A673 (cell line): ENCODE results near the gene PTGDS. TPM values are rescaled to one million over a fixed set of nuclear protein-coding genes. Genes with fewer than 3 reads are reported as not detected.

Source experiments
- BruUV-seq: library from RNA; stranded (reverse); fragments of 400-500 nt; replicated peaks from 2 replicates; lab custom pipeline; 2021; lab: Mats Ljungman, UMichigan
- CTCF ChIA-PET: fragments of 300-600 bp; sonication (Branson Sonifier 250); formaldehyde crosslinking; loops from one replicate; lab custom pipeline; 2022; ENCODE audit warnings: antibody characterized with exemption; lab: Charles Lee
- POLR2A ChIA-PET: fragments of 300-600 bp; sonication (Branson Sonifier 250); formaldehyde crosslinking; loops from one replicate; lab custom pipeline; 2022; ENCODE audit warnings: antibody characterized with exemption; ENCODE audit not compliant: low non-redundant PET; lab: Charles Lee
- DNase-seq: peaks from one replicate; pipeline ENCODE4 v3.0.0-alpha.2; 2015; ENCODE audit warnings: low spot score
- H3K27ac ChIP-seq: fragments of 200-600 bp; sonication (generic); 2 replicates; pipeline ENCODE4 v1.5.1; 2016; ENCODE audit warnings: mixed run types, low read depth, mild to moderate bottlenecking, mixed read lengths, antibody characterized with exemption, low read length; ENCODE audit not compliant: poor library complexity, severe bottlenecking
- H3K27me3 ChIP-seq: fragments of 200-600 bp; sonication (generic); replicated peaks from 2 replicates; pipeline ENCODE4 v1.6.1; 2017; ENCODE audit warnings: mixed run types, low read depth, mild to moderate bottlenecking, mixed read lengths, antibody characterized with exemption, low read length; ENCODE audit not compliant: insufficient read depth, poor library complexity
- H3K36me3 ChIP-seq: fragments of 200-600 bp; sonication (generic); 2 replicates; pipeline ENCODE4 v1.6.1; 2016; ENCODE audit warnings: mixed run types, mild to moderate bottlenecking, mixed read lengths, antibody characterized with exemption, low read length; ENCODE audit not compliant: insufficient read depth, poor library complexity, severe bottlenecking
- H3K4me1 ChIP-seq: fragments of 200-600 bp; sonication (generic); 2 replicates; pipeline ENCODE4 v1.6.1; 2017; ENCODE audit warnings: mixed run types, mild to moderate bottlenecking, mixed read lengths, antibody characterized with exemption, low read length; ENCODE audit not compliant: insufficient read depth, poor library complexity, severe bottlenecking
- H3K4me3 ChIP-seq: fragments of 200-600 bp; sonication (generic); 2 replicates; pipeline ENCODE4 v1.5.1; 2016; ENCODE audit warnings: low read depth, mixed run types, mild to moderate bottlenecking, mixed read lengths, low read length; ENCODE audit not compliant: poor library complexity, severe bottlenecking
- H3K9me3 ChIP-seq: fragments of 200-600 bp; sonication (generic); 2 replicates; pipeline ENCODE4 v1.6.1; 2016; ENCODE audit warnings: mixed run types, low read depth, mild to moderate bottlenecking, mixed read lengths, antibody characterized with exemption, low read length; ENCODE audit not compliant: poor library complexity, severe bottlenecking
- EZH2 ChIP-seq: fragments of 200-600 bp; sonication (generic); IDR thresholded peaks from 2 replicates; pipeline ENCODE4 v1.6.1; 2017; ENCODE audit warnings: borderline replicate concordance, low read depth, mild to moderate bottlenecking, mixed read lengths, antibody characterized with exemption, low read length; ENCODE audit not compliant: poor library complexity, severe bottlenecking
- intact Hi-C: fragments of 100-400 bp; cut with micrococcal nuclease; formaldehyde crosslinking; loops from one replicate; pipeline ENCODE4 v1.10.0; 2022; ENCODE audit not compliant: unreplicated experiment
- total RNA-seq: library from RNA; stranded (reverse); gene quantifications from 2 replicates; pipeline ENCODE4 v1.2.3, GENCODE V29; 2021
- TF ChIP-seq, protein P1 (sequence below): fragments of 300-800, 200-600 bp; sonication (generic); conservative IDR thresholded peaks from 2 replicates; pipeline ENCODE4 v1.5.1; 2017; ENCODE audit warnings: low read depth, mild to moderate bottlenecking, antibody characterized with exemption, low read length, moderate library complexity, mixed read lengths

Gene PTGDS
- total RNA-seq, 1 experiment from 2014 or later: not detected

DNA sequence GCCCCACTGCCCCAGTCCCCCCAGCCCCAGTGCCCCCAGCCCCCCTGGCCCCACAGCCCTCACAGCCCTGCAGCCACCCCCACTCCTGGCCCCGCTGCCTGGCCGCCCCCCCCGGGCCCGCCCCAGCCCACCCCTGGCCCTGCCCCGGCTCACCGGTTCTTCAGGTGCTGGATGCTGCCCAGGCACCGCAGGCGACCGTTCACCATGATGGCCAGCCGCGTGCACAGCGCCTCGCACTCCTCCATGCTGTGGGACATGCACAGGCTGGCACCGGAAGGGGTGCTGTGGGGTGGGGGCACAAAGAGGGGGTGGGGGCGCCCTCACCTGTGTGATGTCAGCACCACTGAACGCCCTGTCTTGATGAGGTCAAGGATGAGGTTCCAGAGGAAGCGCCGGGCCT, 31.9 kb downstream of the PTGDS start:
- H3K4me3 ChIP-seq: no peak overlapping the region
- no peaks in the 10 kb centered on the region for H3K9me3 ChIP-seq
- CTCF ChIA-PET: no interaction called here
- no TSS peak for BruUV-seq
- intact Hi-C loops: no loop called here
- no peak for TF ChIP-seq EZH2
- TF ChIP-seq, protein P1, sequence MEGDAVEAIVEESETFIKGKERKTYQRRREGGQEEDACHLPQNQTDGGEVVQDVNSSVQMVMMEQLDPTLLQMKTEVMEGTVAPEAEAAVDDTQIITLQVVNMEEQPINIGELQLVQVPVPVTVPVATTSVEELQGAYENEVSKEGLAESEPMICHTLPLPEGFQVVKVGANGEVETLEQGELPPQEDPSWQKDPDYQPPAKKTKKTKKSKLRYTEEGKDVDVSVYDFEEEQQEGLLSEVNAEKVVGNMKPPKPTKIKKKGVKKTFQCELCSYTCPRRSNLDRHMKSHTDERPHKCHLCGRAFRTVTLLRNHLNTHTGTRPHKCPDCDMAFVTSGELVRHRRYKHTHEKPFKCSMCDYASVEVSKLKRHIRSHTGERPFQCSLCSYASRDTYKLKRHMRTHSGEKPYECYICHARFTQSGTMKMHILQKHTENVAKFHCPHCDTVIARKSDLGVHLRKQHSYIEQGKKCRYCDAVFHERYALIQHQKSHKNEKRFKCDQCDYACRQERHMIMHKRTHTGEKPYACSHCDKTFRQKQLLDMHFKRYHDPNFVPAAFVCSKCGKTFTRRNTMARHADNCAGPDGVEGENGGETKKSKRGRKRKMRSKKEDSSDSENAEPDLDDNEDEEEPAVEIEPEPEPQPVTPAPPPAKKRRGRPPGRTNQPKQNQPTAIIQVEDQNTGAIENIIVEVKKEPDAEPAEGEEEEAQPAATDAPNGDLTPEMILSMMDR: no peak
- no peak for DNase-seq
- no peaks in the 10 kb centered on the region for H3K4me1 ChIP-seq
- no peaks in the 10 kb centered on the region for H3K27me3 ChIP-seq
- peaks cover 3% of the 10 kb centered on the region for H3K36me3 ChIP-seq
- POLR2A ChIA-PET: no interaction called here
- no peak overlapping the region for H3K27ac ChIP-seq

DNA sequence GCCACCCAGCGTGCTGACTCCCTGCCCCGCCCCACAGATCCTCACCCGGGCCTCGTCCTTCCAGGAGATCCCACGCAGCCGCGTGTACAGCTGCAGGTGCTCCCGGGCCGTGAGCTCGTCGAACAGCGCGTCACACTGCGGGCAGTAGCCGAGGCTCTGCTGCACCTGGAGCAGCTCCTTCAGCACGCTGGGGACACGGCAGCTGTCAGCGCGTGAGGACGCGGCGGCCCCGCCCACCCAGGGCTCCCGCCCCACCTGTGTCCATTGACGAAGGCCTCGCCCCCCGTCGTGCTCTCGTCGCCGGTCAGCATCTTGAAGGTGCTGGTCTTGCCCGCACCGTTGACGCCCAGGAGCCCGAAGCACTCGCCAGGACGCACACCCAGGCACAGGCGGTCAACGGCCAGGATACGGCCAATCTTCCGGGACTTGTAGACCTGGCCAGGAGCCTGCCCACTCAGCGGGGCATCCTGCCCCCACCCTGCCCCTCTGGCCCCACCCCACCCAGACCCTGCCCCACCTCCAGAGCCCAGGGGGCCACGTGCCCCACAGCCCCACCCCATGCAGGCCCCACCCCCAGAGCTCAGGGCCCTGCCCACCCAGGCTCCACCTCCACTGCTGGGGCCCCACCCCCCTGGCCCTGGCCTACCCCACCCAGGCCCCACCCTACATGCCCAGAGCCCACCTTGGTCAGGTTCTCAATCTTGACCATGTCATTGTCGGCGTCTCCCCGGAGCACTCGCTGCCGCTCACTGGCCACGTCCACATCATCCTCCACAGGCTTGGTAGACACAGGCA, 32.8 kb downstream of the PTGDS start:
- CTCF ChIA-PET: interaction anchor here (0.6 kb wide), 1 partner anchor 19 kb away, joined by 3 read pairs; no protein-coding TSS in a partner anchor
- Histone ChIP-seq H3K4me1 (no peaks in the 10 kb centered on the region), H3K4me3 (no peak overlapping the region), H3K36me3 (peaks cover 3% of the 10 kb centered on the region), H3K9me3 (no peaks in the 10 kb centered on the region), H3K27me3 (no peaks in the 10 kb centered on the region), H3K27ac (no peak overlapping the region)
- intact Hi-C loops: no loop called here
- POLR2A ChIA-PET: no interaction called here
- BruUV-seq: no TSS peak
- no peak for DNase-seq
- TF ChIP-seq EZH2: no peak
- TF ChIP-seq, protein P1: no peak

DNA sequence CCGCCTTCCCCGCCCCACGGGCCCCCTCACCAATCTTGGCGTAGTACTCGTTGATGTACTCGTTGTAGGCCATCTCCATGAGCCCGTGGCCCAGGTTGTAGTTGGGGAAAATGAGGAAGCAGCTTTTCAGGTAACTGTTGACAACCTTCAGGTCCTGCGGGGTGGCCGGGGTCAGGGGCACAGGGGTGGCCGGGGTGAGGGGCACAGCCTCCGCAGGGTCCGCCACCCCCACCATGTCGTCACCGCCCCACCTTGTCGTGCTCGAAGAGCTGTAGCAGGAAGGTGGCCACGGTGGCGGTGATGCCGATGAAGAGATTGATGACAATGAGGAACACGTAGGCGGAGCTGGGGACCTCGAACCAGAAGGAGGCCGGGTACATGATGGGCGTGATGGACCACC, 33.9 kb downstream of the PTGDS start:
- no peak for TF ChIP-seq EZH2
- TF ChIP-seq, protein P1: no peak
- intact Hi-C loops: no loop called here
- H3K4me3 ChIP-seq: no peak overlapping the region
- no peaks in the 10 kb centered on the region for H3K9me3 ChIP-seq
- no peak overlapping the region for H3K27ac ChIP-seq
- no peak for DNase-seq
- POLR2A ChIA-PET: no interaction called here
- peaks cover 3% of the 10 kb centered on the region for H3K36me3 ChIP-seq
- CTCF ChIA-PET: no interaction called here
- no TSS peak for BruUV-seq
- no peaks in the 10 kb centered on the region for H3K27me3 ChIP-seq
- H3K4me1 ChIP-seq: no peaks in the 10 kb centered on the region
